Measurements from ENCODE around the gene STK32B.

- TF ChIP-seq RAD21 (IDR thresholded peaks at IDR 0.05; ENCODE audit: low read depth) (no peak), TAF1 (IDR thresholded peaks at IDR 0.05; ENCODE audit: low read depth) (no peak)
Observed at GRCh38 chr4:5435823-5436222, 384.5 kb downstream of the STK32B start.

Data from Ishikawa (cell line).